Neuronal stem cell (in vitro differentiated cells): ENCODE data around the gene CCDC171.
"Not testable (repeated sequence)": the region's sequence is repeated elsewhere in the genome, so short reads cannot be mapped to it uniquely, and the experiment has no call there.

ENCODE experiments used
- DNase-seq: peaks from one replicate; pipeline ENCODE4 v3.0.0-alpha.2; 2013; ENCODE audit warnings: low spot score
- H2AFZ ChIP-seq: one replicate; pipeline ENCODE4 v1.6.1; 2013; ENCODE audit warnings: mild to moderate bottlenecking, low read length, inconsistent platforms
- H2AK5ac ChIP-seq: 2 replicates; pipeline ENCODE4 v1.6.1; 2013; ENCODE audit warnings: low read depth, mild to moderate bottlenecking, inconsistent platforms, low read length, moderate library complexity, mixed read lengths
- H2BK120ac ChIP-seq: 2 replicates; pipeline ENCODE4 v1.6.1; 2013; ENCODE audit warnings: low read depth, mild to moderate bottlenecking, inconsistent platforms, low read length, moderate library complexity, mixed read lengths
- H2BK12ac ChIP-seq: one replicate; pipeline ENCODE4 v1.6.1; 2013; ENCODE audit warnings: low read length, inconsistent platforms
- H2BK15ac ChIP-seq: 2 replicates; pipeline ENCODE4 v1.6.1; 2013; ENCODE audit warnings: mild to moderate bottlenecking, low read length, inconsistent platforms, mixed read lengths
- H2BK5ac ChIP-seq: one replicate; pipeline ENCODE4 v1.6.1; 2013; ENCODE audit warnings: inconsistent platforms, mild to moderate bottlenecking, low read length, moderate library complexity
- H3K14ac ChIP-seq: one replicate; pipeline ENCODE4 v1.6.1; 2013; ENCODE audit warnings: low read length, inconsistent platforms
- H3K18ac ChIP-seq: 2 replicates; pipeline ENCODE4 v1.6.1; 2013; ENCODE audit warnings: low read length, inconsistent platforms
- H3K23ac ChIP-seq: 2 replicates; pipeline ENCODE4 v1.6.1; 2013; ENCODE audit warnings: low read depth, mild to moderate bottlenecking, mixed read lengths, low read length, inconsistent platforms; ENCODE audit not compliant: poor library complexity
- H3K27ac ChIP-seq: replicated peaks from 3 replicates; pipeline ENCODE4 v1.5.1; 2013; ENCODE audit warnings: low read length, inconsistent platforms
- H3K27me3 ChIP-seq, 3 experiments: 2 replicates each; pipeline ENCODE4 v1.6.1; 2013; ENCODE audit warnings: low read length in 3 of 3, mild to moderate bottlenecking in 2 of 3, inconsistent platforms in 1 of 3, low read depth in 1 of 3, mixed read lengths in 1 of 3, moderate library complexity in 1 of 3; ENCODE audit not compliant: control insufficient read depth in 3 of 3, insufficient read depth in 3 of 3
- H3K36me3 ChIP-seq, 2 donors: replicated peaks in 1 of 2; 2 replicates each; pipeline ENCODE4 v1.6.1; 2013; ENCODE audit warnings: low read length in 2 of 2; ENCODE audit not compliant: control insufficient read depth in 2 of 2, insufficient read depth in 2 of 2
- H3K4ac ChIP-seq: 2 replicates; pipeline ENCODE4 v1.6.1; 2013; ENCODE audit warnings: inconsistent platforms, mild to moderate bottlenecking, low read length, moderate library complexity
- H3K4me1 ChIP-seq, 2 donors: 1 replicate in 1 of 2; 2 replicates in 1 of 2; pipeline ENCODE4 v1.6.1; 2013; ENCODE audit warnings: low read length in 2 of 2, low read depth in 1 of 2; ENCODE audit not compliant: control insufficient read depth in 2 of 2, insufficient read depth in 1 of 2
- H3K4me2 ChIP-seq: one replicate; pipeline ENCODE4 v1.6.1; 2013; ENCODE audit warnings: mild to moderate bottlenecking, low read length, inconsistent platforms; ENCODE audit not compliant: insufficient read depth, poor library complexity, severe bottlenecking
- H3K4me3 ChIP-seq, 2 donors: 2 replicates each; pipeline ENCODE4 v1.5.1; 2013; ENCODE audit warnings: low read length in 2 of 2, mild to moderate bottlenecking in 2 of 2, inconsistent platforms in 1 of 2, moderate library complexity in 1 of 2
- H3K79me1 ChIP-seq: one replicate; pipeline ENCODE4 v1.6.1; 2013; ENCODE audit warnings: low read depth, mild to moderate bottlenecking, inconsistent platforms, low read length, moderate library complexity
- H3K9ac ChIP-seq: one replicate; pipeline ENCODE4 v1.6.1; 2013; ENCODE audit warnings: mild to moderate bottlenecking, low read depth, low read length, inconsistent platforms; ENCODE audit not compliant: poor library complexity
- H3K9me3 ChIP-seq, 2 donors: replicated peaks in 1 of 2; 2 replicates each; pipeline versions ENCODE3 to v1.6.1; 2013; ENCODE audit warnings: low read length in 2 of 2, mild to moderate bottlenecking in 2 of 2, inconsistent platforms in 1 of 2, low read depth in 1 of 2, mixed read lengths in 1 of 2, moderate library complexity in 1 of 2; ENCODE audit not compliant: control insufficient read depth in 2 of 2, insufficient read depth in 1 of 2
- H4K8ac ChIP-seq: one replicate; pipeline ENCODE4 v1.6.1; 2013; ENCODE audit warnings: low read depth, mild to moderate bottlenecking, inconsistent platforms, low read length, moderate library complexity
- H4K91ac ChIP-seq: one replicate; pipeline ENCODE4 v1.6.1; 2013; ENCODE audit warnings: low read length, low read depth, mild to moderate bottlenecking, inconsistent platforms; ENCODE audit not compliant: poor library complexity
- WGBS, 2 donors: extraction: QIAGEN DNeasy Blood & Tissue Kit; methylation state at CpG; one replicate each; pipeline ENCODE4 v1.1.7; 2013; ENCODE audit warnings: missing lambda C conversion rate in 2 of 2, mixed read lengths in 1 of 2; ENCODE audit not compliant: insufficient read length in 2 of 2, insufficient replicate concordance in 1 of 2; ENCODE audit errors: extremely low coverage in 2 of 2; 5-methylcytosine and 5-hydroxymethylcytosine counted together

Gene CCDC171

GRCh38 chr9:15810219-15810899 is 257.5 kb downstream of the CCDC171 start:
- H3K4ac ChIP-seq, H2AK5ac ChIP-seq, H2BK12ac ChIP-seq, H3K9me3 ChIP-seq, H3K27me3 ChIP-seq, H3K4me1 ChIP-seq, H3K23ac ChIP-seq, H2BK120ac ChIP-seq, H3K18ac ChIP-seq, H4K8ac ChIP-seq, H3K36me3 ChIP-seq, H2AFZ ChIP-seq, H4K91ac ChIP-seq, H3K4me3 ChIP-seq, H3K27ac ChIP-seq, H3K4me2 ChIP-seq, H2BK15ac ChIP-seq, H3K14ac ChIP-seq, H2BK5ac ChIP-seq, DNase-seq, H3K79me1 ChIP-seq, H3K9ac ChIP-seq: not testable (repeated sequence)
- WGBS, 2 donors, result no CpG with 5 or more reads among the region's 34 CpGs

DNA sequence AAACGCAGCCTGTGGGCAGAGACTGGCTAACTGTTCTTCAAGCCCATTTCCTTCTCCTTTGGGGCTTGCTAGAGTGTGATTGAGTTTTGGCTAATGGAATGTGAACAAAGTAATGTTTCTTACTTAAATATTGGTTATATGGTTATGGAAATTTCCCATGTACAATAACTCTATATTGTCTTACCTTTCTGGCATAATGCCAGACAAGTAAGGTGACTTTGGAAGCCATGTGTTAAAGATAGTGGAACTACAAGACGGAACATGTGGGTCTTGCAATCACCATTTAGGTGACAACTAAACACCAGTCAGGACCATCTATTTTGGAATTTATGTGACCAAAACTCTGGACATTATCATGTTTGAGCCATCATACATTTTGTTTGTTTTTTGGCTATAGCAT is 260.2 kb downstream of the CCDC171 start:
- whole genome bisulfite sequencing, 2 donors, result no CpG with 5 or more reads among the region's 2 CpGs
- no peak overlapping the region for H4K91ac ChIP-seq
- H3K9ac ChIP-seq, result no peak overlapping the region
- no peak overlapping the region for H2BK15ac ChIP-seq
- H3K9me3 ChIP-seq, result peaks cover 0 to 3% of the 10 kb centered on the region in 2 donors
- H3K4me3 ChIP-seq, result no peak overlapping the region
- H2AFZ ChIP-seq, result no peak overlapping the region
- H2BK120ac ChIP-seq, result no peak overlapping the region
- no peak overlapping the region for H3K18ac ChIP-seq
- H3K4me1 ChIP-seq, result no peaks in the 10 kb centered on the region
- H3K27ac ChIP-seq, result no peak overlapping the region
- H3K79me1 ChIP-seq, result no peaks in the 10 kb centered on the region
- H3K23ac ChIP-seq, result no peak overlapping the region
- H2AK5ac ChIP-seq, result no peak overlapping the region
- no peak overlapping the region for H3K14ac ChIP-seq
- DNase-seq, result no peak
- no peak overlapping the region for H2BK12ac ChIP-seq
- no peak overlapping the region for H2BK5ac ChIP-seq
- no peak overlapping the region for H3K4ac ChIP-seq
- H4K8ac ChIP-seq, result no peak overlapping the region
- no peak overlapping the region for H3K4me2 ChIP-seq
- H3K36me3 ChIP-seq, result no peaks in the 10 kb centered on the region
- H3K27me3 ChIP-seq, result no peaks in the 10 kb centered on the region

DNA sequence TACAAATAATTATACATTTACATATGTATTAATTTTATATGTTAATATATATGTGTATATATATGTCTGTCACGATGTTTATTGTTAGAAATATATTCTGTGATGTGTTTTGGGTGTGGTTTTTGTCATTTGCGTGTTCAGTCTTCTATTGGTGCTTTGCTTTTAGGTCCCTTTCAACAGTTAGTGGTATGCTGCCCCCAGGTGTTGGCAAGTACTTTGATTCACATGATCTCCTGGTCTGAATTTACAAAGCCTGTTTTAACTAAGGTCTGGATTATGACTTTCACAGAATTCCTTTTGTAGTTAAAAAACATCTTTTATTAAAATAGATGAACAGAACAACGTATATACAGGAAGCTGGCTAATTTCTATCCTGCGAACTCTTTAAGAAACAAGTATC is 271.5 kb downstream of the CCDC171 start:
- DNase-seq, result no peak
- WGBS, 2 donors, result no CpG with 5 or more reads among the region's 4 CpGs
- no peak overlapping the region for H2AFZ ChIP-seq

GRCh38 chr9:15831384-15831783 is 278.5 kb downstream of the CCDC171 start:
- no CpG with 5 or more reads among the region's 1 CpG for WGBS, 2 donors
- H3K4ac ChIP-seq, result no peak overlapping the region
- no peak overlapping the region for H4K91ac ChIP-seq
- no peak overlapping the region for H2BK120ac ChIP-seq
- no peak overlapping the region for H2AFZ ChIP-seq
- no peak overlapping the region for H3K18ac ChIP-seq
- H3K23ac ChIP-seq, result no peak overlapping the region
- no peak overlapping the region for H3K14ac ChIP-seq
- no peak overlapping the region for H3K27ac ChIP-seq
- H2BK5ac ChIP-seq, result no peak overlapping the region
- no peaks in the 10 kb centered on the region for H3K9me3 ChIP-seq
- no peak for DNase-seq
- H3K4me2 ChIP-seq, result no peak overlapping the region
- H3K27me3 ChIP-seq, result no peaks in the 10 kb centered on the region
- no peak overlapping the region for H2BK12ac ChIP-seq
- H3K79me1 ChIP-seq, result no peaks in the 10 kb centered on the region
- no peaks in the 10 kb centered on the region for H3K36me3 ChIP-seq
- H3K4me3 ChIP-seq, result no peak overlapping the region
- no peak overlapping the region for H3K9ac ChIP-seq
- H3K4me1 ChIP-seq, result no peaks in the 10 kb centered on the region
- no peak overlapping the region for H2BK15ac ChIP-seq
- no peak overlapping the region for H2AK5ac ChIP-seq
- H4K8ac ChIP-seq, result no peak overlapping the region

More for the DNA sequence above, 271.5 kb downstream of the CCDC171 start:
- H3K14ac ChIP-seq, result no peak overlapping the region
- H2BK12ac ChIP-seq, result no peak overlapping the region
- no peaks in the 10 kb centered on the region for H3K27me3 ChIP-seq
- no peak overlapping the region for H3K18ac ChIP-seq
- H2BK5ac ChIP-seq, result no peak overlapping the region
- H3K36me3 ChIP-seq, result no peaks in the 10 kb centered on the region
- no peak overlapping the region for H2BK120ac ChIP-seq
- no peak overlapping the region for H3K4ac ChIP-seq
- no peak overlapping the region for H2AK5ac ChIP-seq
- H3K4me1 ChIP-seq, result no peaks in the 10 kb centered on the region
- no peak overlapping the region for H3K23ac ChIP-seq
- H3K9ac ChIP-seq, result no peak overlapping the region
- H2BK15ac ChIP-seq, result no peak overlapping the region
- H4K91ac ChIP-seq, result no peak overlapping the region
- H3K27ac ChIP-seq, result no peak overlapping the region
- no peak overlapping the region for H3K4me3 ChIP-seq
- H3K9me3 ChIP-seq, result no peaks in the 10 kb centered on the region
- no peaks in the 10 kb centered on the region for H3K79me1 ChIP-seq
- H3K4me2 ChIP-seq, result no peak overlapping the region
- H4K8ac ChIP-seq, result no peak overlapping the region
